Measurements from ENCODE around the gene KRT14. TPM values are rescaled to one million over a fixed set of nuclear protein-coding genes. Genes with fewer than 3 reads are reported as not detected.
"Not testable (repeated sequence)": the region's sequence is repeated elsewhere in the genome, so short reads cannot be mapped to it uniquely, and the experiment has no call there.

KRT14 gene
- total RNA-seq, 1 donor from 2014 or later, result not detected

DNA sequence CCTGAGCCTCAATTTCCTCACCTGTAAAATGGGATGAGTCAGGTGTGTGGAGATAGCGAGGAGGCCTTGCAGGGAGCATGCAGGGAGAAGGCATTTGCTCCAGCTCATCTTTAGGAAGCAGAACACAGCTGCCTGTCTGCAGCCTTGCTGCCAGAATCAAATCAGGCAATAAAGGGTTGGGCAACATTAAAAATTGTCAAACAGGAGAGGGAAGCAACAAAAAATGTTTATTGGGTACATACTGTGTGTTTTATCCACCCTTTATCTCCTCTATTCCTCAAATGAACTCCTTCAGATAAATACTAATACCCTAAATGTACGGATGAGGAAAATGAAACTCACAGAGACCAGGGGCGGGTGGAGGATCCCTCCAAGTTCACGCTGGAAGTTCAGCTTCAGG, 13.6 kb upstream of the KRT14 start:
- no peak for DNase-seq
- H3K9me3 Mint-ChIP-seq, result peaks cover 6% of the 10 kb centered on the region
- H3K4me1 Mint-ChIP-seq, result no peaks in the 10 kb centered on the region
- H3K4me3 Mint-ChIP-seq, result no peak overlapping the region
- peaks cover 10% of the 10 kb centered on the region for H3K27me3 Mint-ChIP-seq
- intact Hi-C loops (cut with micrococcal nuclease), result no loop called here
- no peak overlapping the region for H3K27ac Mint-ChIP-seq
- H3K36me3 Mint-ChIP-seq (ENCODE audit: low read depth), result no peaks in the 10 kb centered on the region

DNA sequence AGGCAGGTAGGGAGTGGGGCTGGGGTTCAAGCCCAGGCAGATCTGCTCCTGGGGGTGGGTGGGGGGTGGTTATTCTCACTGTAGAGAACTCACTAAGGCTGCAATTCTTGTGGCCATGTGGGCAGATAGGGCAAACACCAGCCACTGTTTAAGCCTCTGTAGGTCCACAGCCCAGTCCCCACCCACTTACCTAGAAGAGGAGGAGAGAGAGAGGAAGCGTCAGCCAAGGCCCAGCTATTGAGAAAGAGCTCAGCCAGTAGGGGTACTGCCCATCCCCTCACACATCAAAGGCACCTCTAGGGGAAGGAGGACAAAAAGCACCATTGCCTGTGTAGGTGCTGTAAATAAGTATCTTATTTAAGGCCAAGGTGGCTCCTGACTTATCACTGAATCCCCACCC, 13.0 kb upstream of the KRT14 start:
- Mint-ChIP-seq H3K4me1 (no peaks in the 10 kb centered on the region), H3K4me3 (no peak overlapping the region), H3K27me3 (peaks cover 10% of the 10 kb centered on the region), H3K36me3 (ENCODE audit: low read depth) (no peaks in the 10 kb centered on the region), H3K9me3 (peaks cover 6% of the 10 kb centered on the region), H3K27ac (no peak overlapping the region)
- intact Hi-C loops (cut with micrococcal nuclease), result no loop called here
- no peak for DNase-seq

DNA sequence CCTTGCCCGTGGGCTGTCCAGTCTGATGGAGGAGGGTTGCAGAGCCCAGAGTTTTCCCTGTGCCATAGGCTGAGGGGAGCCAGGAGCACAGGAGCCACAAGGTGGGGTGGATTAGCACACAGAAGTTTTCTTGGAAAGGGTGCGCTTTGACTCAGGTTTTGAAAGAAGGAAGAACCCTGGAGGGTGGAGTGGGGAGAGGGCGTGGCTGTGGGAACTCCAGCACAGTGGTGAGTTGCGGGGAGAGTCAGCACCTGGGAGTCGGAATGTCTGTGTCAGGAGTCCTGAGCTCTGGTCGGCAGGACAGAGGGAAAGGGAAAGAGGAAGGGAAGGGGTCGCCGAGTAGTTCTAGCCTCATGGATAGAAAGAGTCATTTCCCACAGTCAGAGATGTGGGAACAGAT, 8.9 kb upstream of the KRT14 start:
- Mint-ChIP-seq H3K27me3 (peaks cover 6% of the 10 kb centered on the region), H3K4me3 (no peak overlapping the region), H3K4me1 (no peaks in the 10 kb centered on the region), H3K9me3 (peaks cover 6% of the 10 kb centered on the region), H3K36me3 (ENCODE audit: low read depth) (no peaks in the 10 kb centered on the region), H3K27ac (no peak overlapping the region)
- DNase-seq, result no peak
- intact Hi-C loops (cut with micrococcal nuclease), result no loop called here

DNA sequence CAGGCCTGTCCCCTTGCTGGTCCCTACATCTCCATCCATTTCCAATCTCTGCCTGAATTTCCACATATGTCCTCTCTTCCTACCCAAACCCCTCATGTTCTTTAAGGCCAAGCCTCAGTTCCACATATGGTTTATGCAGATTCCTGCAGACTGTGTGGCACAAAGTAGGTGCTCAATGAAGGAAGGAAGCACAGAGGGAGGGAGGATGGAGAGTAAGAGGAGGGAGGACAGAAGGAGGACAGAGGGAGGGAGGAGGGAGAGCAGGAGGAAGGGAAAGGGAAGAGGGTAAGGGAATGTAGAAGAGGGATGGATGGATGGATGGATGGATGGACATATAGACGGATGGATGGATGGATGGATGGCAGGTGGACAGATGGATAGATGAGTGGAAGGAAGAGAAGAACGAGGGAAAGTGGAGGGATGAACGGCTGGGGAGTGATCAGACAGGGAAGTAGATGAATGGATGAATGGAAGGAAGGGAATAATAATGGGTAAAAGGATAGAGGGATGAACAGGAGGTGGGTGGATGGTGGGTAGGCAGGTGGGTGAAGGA, 7.7 kb upstream of the KRT14 start:
- Mint-ChIP-seq H3K4me3 (no peak overlapping the region), H3K27ac (no peak overlapping the region), H3K36me3 (ENCODE audit: low read depth) (no peaks in the 10 kb centered on the region), H3K4me1 (no peaks in the 10 kb centered on the region), H3K27me3 (peaks cover 6% of the 10 kb centered on the region), H3K9me3 (peaks cover 6% of the 10 kb centered on the region)
- DNase-seq, result no peak
- intact Hi-C loops (cut with micrococcal nuclease), result no loop called here

DNA sequence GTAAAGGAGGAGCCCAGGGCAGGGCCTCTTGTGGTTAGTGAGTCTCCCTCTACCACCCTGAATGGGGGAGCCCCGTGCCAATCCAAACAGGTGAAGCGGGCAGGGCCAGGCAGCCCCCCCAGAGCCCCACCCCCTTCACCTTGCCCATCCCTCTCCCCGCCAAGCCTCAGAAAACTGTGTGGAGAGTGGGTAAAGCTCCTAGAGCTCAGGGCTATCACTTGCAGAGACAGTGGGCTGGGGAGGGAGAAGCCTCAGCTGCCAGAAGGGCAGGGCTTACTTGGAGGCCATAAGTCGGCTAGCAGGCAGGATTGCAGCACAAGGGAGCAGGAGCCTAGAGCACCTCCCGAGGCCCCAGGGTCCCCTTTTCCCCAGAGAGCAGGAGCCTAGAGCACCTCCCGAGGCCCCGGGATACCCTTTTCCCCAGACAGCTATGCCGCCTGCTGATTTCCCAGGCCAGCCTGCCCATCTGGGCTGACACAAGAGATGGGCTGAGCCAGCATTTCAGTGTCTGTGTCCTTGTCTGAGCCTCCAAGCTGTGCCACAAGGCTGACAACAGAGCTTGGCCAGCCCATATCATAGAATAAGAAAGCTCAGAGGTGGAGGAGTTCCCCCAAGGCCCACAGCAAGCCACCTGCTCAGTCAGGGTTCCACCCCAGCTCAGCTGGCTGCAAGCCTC, 6.7 kb upstream of the KRT14 start:
- Mint-ChIP-seq H3K4me3 (no peak overlapping the region), H3K36me3 (ENCODE audit: low read depth) (no peaks in the 10 kb centered on the region), H3K9me3 (no peaks in the 10 kb centered on the region), H3K4me1 (no peaks in the 10 kb centered on the region), H3K27me3 (peaks cover 6% of the 10 kb centered on the region), H3K27ac (no peak overlapping the region)
- intact Hi-C loops (cut with micrococcal nuclease), result no loop called here
- no peak for DNase-seq

DNA sequence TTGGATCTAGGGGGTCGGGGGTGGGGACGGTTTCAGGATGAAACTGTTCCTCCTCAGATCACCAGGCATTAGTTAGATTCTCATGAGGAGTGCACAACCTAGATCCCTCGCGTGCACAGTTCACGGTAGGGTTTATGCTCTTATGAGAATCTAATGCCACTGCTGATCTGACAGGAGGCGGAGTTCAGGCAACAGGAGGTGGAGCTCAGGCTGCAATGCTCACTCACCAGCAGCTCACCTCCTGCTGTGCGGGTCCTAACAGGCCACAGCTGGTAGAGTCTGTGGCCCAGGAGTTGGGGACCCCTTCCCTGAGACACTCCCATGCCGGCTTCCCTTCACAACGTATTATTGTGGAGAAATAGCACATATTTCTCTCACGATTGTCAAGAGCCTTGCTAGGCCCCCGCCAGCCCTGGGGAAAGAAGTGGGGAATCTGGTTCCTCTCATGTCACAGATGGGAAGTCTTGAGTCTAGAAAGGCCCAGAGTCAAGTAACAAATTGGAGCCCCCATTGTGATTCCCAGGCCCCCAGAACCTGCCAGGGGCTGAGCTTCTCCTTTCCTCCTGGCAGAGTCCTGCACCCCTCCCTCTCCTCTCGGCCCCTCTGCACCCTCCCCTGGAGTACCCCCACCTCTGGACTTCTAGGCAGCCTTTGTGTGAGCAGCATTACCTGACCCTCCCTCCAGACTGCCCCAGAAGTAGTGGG, 6.1 kb upstream of the KRT14 start:
- H3K36me3 Mint-ChIP-seq (ENCODE audit: low read depth), result no peaks in the 10 kb centered on the region
- H3K27me3 Mint-ChIP-seq, result peaks cover 6% of the 10 kb centered on the region
- H3K27ac Mint-ChIP-seq, result no peak overlapping the region
- no peak for DNase-seq
- no peaks in the 10 kb centered on the region for H3K4me1 Mint-ChIP-seq
- H3K4me3 Mint-ChIP-seq, result no peak overlapping the region
- no peaks in the 10 kb centered on the region for H3K9me3 Mint-ChIP-seq
- intact Hi-C loops (cut with micrococcal nuclease), result no loop called here

DNA sequence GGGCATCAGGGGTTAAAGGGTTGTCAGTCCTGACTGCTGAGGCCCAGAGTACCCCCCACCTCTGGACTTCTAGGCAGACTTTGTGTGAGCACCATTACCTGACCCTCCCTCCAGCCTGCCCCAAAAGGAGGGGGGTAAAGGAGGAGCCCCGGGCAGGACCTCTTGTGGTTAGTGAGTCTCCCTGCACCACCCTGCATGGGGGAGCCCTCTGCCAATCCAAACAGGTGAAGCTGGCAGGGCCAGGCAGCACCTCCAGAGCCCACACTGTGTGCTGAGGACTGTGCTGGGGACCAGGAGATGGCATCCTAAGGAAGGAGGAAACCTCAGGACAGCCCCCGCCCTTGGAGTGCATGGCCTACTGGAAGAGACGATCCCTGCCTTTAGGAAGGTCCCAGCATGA, 2.6 kb upstream of the KRT14 start:
- Mint-ChIP-seq H3K4me3 (no peak overlapping the region), H3K36me3 (ENCODE audit: low read depth) (no peaks in the 10 kb centered on the region), H3K9me3 (no peaks in the 10 kb centered on the region), H3K4me1 (no peaks in the 10 kb centered on the region), H3K27ac (no peak overlapping the region), H3K27me3 (no peaks in the 10 kb centered on the region)
- intact Hi-C loops (cut with micrococcal nuclease), result no loop called here
- DNase-seq, result no peak

DNA sequence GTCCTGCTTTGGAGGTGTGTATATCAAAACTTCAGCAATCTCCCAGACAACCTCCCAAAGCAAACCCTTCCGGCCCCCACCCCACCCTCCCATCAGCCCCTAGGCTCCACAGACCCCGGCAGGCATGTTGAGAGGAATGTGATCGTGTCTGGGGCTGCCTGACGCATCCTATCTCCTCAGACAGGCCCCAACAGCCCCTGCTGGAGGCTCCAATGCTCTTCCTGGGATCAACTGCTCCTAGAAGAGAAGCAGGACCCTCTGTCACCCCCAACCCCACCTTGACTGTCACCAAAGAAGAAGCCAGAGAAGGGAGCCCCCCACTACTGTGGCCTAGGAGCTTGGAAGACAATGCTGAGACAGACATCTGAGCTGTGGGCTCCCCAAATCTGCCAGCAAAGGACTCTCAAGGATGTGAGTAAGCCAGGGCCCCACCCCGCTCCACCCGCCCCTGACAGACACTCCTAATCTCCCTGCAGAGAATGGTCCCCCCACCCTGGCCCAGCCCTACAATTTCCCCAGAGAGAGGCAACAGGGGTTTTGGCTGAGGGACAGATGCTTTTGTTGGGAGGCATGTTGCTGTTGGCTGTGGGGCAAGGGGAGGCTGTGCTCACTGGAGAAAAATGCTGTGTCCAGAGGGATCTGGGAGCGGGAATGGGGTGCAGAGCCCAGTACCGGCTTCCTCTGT, 1.6 kb upstream of the KRT14 start:
- Mint-ChIP-seq H3K27me3 (no peaks in the 10 kb centered on the region), H3K4me1 (no peaks in the 10 kb centered on the region), H3K36me3 (ENCODE audit: low read depth) (no peaks in the 10 kb centered on the region), H3K9me3 (no peaks in the 10 kb centered on the region), H3K27ac (no peak overlapping the region), H3K4me3 (no peak overlapping the region)
- DNase-seq, result no peak
- intact Hi-C loops (cut with micrococcal nuclease), result no loop called here

DNA sequence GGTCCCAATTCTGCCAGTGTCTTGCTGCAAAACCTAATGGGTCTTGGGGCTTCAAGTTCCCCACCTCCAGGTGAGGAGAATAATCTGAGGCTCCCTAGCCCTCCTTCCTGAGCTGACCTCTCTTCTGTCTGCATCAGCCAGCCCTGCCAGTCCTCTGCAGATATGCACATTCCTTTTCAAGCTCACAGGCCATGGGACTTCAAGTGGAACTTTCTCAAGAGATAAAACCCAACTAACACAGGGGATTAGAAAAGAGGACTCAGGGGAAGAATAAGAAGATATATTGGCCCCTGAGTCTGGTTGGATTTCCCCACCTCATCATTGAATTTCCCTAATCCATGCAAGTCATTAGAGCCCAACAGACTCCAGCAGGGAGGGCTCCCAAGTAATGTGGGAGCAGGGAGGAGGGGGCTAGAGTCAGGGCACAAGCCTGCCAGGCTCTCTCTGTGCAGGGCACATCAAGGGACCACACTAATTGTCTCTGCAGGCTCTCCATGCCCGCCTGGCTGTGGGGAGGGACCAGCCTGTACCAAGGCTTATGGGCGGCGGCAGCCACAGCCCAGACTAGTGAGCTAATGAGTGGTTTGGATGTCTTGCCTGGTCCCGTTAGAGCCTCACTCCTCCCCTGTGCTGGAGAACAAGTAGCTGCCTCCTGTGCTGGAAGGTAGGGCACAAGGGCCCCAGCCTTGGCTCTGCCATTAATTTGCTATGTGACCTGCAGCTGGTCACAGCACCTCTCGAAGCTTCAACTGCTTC, 1.2 kb downstream of the KRT14 start:
- Mint-ChIP-seq H3K4me3 (no peak overlapping the region), H3K36me3 (ENCODE audit: low read depth) (no peaks in the 10 kb centered on the region), H3K9me3 (no peaks in the 10 kb centered on the region), H3K27me3 (peaks cover 9% of the 10 kb centered on the region), H3K27ac (no peak overlapping the region), H3K4me1 (no peaks in the 10 kb centered on the region)
- no peak for DNase-seq
- intact Hi-C loops (cut with micrococcal nuclease), result no loop called here

DNA sequence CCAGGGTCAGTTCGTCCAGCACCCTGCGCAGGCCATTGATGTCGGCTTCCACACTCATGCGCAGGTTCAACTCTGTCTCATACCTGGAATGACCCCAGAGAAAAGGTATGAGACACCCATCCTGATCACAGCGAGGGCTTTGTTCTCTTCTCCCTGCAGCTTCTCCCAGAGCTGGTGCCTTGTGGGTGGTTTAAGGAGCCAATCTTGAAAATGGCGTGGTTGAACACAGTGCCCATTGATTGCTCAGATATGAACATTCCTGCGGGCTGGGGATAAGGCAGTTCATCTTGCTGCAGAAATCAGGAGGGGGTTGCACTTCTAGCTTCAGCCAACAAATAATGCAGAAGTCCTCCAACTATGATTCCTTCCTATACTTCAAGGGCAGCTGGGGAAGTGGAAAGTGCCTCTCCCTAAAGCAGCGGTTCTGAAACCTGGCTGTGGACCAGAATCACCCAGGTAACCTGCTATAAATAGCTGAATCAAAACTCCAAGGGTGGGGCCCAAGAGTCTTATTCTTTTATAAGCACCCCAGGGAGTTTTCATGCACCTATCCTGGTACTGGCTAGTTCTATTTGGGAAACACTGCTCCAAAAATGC, 2.3 kb downstream of the KRT14 start:
- H3K4me1 Mint-ChIP-seq; H3K27me3 Mint-ChIP-seq; H3K27ac Mint-ChIP-seq; DNase-seq; H3K9me3 Mint-ChIP-seq; H3K4me3 Mint-ChIP-seq; intact Hi-C loops (cut with micrococcal nuclease); H3K36me3 Mint-ChIP-seq (ENCODE audit: low read depth): not testable (repeated sequence)

DNA sequence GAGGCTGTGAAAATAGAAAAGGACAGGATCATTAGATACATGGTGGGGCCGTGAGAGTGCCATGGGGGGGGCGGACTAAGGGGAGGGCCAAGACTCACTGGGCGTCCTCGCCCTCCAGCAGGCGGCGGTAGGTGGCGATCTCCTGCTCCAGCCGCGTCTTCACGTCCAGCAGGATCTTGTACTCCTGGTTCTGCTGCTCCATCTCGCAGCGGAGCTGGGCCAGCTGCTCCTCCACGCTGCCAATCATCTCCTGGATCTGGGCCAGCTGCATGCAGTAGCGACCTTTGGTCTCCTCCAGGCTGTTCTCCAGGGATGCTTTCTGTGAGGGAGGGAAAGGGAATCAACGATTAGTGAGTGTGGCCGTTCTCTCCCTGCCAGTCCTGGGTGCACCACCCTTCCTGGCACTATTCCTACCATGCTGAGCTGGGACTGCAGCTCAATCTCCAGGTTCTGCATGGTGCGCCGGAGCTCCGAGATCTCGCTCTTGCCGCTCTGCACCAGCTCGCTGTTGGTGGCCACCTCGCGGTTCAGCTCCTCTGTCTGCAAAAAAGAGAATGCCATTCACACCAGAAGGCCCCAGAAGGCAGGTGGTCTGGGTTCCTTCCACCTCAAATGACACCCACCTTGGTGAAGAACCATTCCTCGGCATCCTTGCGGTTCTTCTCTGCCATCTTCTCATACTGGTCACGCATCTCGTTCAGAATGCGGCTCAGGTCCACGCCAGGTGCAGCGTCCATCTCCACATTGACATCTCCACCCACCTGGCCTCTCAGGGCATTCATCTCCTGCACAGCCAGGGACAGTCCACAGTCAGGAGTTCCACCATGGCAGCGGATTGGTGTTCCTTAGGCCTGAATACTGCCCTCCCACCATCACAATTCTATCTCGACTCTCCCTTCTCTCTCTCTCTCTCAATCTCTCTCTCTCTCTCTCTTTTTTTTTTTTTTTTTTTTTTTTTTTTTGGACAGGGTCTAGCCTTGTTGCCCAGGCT, 3.3 kb downstream of the KRT14 start:
- H3K4me3 Mint-ChIP-seq, result no peak overlapping the region
- H3K27ac Mint-ChIP-seq, result no peak overlapping the region
- H3K9me3 Mint-ChIP-seq, result no peaks in the 10 kb centered on the region
- no peak for DNase-seq
- no peaks in the 10 kb centered on the region for H3K36me3 Mint-ChIP-seq (ENCODE audit: low read depth)
- intact Hi-C loops (cut with micrococcal nuclease), result no loop called here
- peaks cover 12% of the 10 kb centered on the region for H3K27me3 Mint-ChIP-seq
- peaks cover 3% of the 10 kb centered on the region for H3K4me1 Mint-ChIP-seq

DNA sequence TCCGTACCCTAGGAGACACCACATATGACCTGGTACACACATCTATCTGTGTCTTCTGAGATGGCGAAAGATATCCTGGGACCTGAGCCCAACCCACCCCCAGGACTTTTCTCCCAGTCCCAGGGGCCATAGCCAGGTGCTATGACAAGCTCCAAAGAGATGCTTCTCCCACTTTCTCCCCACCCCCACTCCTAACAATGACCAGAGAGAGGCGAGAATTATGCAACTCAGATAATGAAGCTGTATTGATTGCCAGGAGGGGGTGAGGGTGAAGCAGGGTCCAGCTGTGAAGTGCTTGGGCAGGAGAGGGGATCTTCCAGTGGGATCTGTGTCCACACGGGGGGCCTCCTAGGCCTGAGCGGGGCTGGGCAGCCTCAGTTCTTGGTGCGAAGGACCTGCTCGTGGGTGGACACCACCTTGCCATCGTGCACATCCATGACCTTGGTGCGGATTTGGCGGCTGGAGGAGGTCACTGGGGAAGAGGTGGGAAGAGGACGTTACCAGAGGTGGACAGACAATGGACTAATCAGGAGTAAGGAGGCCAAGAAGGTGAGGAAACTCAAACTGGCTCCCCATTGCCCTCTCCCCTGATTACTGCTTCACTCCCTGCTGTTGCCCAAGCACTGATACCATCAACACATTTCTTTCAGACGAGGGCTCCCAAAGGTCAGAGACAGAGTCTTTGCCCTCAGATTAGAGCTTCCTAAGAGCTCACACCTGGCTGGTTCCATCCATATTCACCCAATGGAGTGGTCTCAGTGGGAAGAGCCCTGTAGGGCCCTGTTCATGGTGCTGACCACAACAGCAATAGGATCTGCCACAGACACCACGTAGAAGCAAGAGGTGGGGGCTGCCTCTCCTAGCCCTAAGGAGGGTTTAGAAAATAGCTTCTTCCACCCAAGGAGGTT, 4.4 kb downstream of the KRT14 start:
- H3K27ac Mint-ChIP-seq; H3K36me3 Mint-ChIP-seq (ENCODE audit: low read depth); H3K9me3 Mint-ChIP-seq; intact Hi-C loops (cut with micrococcal nuclease); H3K4me3 Mint-ChIP-seq; H3K4me1 Mint-ChIP-seq; DNase-seq: not testable (repeated sequence)
- H3K27me3 Mint-ChIP-seq, result peaks cover 14% of the 10 kb centered on the region

All from activated CD4-positive, alpha-beta T cell treated with anti-CD3 and anti-CD28 coated beads, Interleukin-2, amount 10 ng/mL, durations not matched to agents 24 days and 14 days (primary cell).